UCSD-AML1 (cell line): ENCODE results near the gene AATF.

Experiments
- DNase-seq: peaks from one replicate; lab custom pipeline; 2025; ENCODE audit not compliant: unreplicated experiment; lab: John Stamatoyannopoulos, UW

The AATF gene, protein sequence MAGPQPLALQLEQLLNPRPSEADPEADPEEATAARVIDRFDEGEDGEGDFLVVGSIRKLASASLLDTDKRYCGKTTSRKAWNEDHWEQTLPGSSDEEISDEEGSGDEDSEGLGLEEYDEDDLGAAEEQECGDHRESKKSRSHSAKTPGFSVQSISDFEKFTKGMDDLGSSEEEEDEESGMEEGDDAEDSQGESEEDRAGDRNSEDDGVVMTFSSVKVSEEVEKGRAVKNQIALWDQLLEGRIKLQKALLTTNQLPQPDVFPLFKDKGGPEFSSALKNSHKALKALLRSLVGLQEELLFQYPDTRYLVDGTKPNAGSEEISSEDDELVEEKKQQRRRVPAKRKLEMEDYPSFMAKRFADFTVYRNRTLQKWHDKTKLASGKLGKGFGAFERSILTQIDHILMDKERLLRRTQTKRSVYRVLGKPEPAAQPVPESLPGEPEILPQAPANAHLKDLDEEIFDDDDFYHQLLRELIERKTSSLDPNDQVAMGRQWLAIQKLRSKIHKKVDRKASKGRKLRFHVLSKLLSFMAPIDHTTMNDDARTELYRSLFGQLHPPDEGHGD

DNA sequence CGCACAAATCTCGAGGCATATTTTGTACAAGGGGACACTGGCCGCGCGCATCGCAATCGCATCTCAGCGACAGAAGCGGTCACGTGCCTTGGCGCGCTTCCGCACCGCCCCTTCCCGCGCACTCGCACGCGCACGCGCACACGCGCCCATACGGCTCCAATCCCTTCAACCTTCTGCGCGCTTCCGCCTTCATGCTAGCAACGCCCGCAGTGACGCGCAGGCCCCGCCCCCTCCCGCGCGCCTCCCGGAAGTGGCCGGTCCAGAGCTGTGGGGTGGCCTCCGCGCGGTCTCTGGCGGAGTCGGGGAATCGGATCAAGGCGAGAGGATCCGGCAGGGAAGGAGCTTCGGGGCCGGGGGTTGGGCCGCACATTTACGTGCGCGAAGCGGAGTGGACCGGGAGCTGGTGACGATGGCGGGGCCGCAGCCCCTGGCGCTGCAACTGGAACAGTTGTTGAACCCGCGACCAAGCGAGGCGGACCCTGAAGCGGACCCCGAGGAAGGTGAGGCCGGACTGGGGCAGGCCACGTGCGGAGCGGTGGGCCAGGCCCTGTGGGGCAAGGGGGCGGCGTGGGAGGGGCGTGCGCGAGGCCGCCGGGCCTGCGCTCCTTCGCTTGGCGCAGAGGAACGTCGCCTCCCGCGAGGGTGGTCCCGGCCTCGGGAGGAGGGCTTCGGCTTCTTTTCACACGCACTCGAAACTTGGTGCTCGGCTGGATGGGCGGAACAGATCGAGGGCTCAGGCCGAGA, at the start of gene AATF:
Gene AATF (plus strand): TSS at position 238 of the 744 bp plus-strand sequence. CDS start 172 bp downstream, at position 410.
- DNase-seq = peak; percentile 98

DNA sequence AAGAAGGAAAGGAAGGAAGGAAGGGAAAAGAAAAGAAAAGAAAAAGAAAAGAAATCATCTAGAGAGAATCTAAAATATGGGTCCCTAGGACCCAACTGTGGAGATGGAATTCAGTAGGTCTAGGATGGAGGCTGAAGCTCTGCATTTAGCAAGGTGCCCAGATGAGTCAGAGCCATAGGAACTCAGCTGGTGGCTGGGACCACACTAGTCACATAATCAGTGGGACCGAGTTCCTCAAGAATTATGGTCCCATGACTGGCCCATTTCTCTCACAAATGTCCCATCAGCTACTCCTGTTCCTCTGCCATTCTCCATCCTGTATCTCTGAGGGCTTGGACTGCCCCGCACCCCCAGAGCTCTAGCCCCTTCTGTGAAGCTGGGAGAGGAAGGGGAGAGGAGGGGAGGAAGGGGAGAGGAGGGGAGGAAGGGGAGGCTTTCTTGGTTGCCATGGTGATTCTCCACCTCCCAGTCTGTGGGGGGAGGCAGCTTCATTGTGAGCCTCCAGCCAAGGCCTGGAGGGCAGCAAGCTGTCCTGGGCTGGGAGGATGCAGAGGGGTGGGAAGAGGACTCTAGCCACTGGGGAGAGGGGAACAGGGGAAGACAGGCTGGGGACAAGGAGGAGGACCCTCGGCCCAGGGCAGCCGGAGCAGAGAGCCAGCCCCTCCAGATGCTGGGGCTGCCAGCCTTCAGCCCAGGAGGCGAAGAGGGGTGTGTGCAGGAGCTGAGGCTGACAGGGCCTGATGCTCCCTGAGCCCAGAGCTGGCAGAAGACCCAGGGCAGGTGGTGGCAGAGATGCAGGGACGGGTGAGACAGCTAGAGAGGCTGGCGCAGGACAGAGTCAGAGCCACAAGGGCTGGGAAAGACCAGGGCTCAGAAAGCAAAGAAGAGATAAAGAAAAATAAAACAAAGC, 49.2 kb upstream of the AATF start:
- DNase-seq = no peak

DNA sequence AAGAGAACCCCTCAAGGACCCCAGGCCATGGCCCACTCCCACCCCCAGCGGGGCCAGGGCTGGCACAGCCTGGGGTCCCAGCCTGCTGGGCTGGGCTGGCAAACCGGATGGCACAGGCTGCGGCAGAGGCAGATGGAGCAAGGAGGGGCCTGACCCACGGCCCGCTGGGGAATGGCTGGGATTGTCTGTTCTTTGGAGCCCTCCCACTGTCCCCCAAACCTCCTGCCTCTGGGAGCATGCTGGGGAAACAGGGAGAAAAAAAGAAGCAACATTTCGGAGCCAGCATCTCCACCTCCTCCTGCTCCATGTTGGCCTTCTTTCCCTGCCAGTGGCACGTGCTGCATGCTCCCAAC, 48.6 kb upstream of the AATF start:
- no peak for DNase-seq

DNA sequence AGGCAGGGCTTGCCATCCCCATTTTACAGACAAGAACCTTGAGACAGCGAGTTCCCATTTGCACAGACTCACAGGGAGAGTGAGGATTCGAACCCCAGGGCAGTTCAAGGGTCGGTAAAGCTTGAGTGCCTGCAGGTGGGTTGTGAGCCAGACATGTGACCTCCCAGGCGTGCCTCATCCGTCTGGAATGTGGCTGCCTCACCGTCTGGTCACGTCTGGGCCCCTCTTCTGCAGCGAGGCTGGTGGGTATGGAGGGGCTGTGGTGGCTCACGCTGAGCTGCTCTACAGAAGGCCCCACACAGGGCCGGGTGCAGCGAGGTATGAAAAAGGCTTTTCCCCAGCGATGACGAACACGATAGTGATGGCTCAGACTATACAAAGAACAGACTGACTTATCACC, 47.2 kb upstream of the AATF start:
- DNase-seq = no peak

DNA sequence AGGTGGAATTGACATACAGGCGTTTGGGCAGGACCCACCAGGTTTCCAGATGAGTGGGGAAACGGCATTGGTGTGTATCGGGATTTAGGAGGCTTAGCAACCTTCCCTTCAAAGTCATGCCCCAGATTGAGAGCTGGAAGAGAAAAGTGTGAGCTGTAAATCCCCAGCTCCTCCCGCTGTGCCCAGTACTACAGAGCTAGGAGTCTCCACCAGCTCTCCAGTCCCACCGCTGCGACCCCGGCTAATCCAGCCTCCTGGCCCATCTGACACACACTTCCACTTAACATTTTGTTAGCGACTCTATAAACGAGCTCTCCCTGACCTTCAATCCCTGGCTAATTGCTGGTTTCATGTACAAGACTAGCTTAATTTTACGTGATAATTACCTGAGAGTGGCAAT, 41.3 kb upstream of the AATF start:
- no peak for DNase-seq

DNA sequence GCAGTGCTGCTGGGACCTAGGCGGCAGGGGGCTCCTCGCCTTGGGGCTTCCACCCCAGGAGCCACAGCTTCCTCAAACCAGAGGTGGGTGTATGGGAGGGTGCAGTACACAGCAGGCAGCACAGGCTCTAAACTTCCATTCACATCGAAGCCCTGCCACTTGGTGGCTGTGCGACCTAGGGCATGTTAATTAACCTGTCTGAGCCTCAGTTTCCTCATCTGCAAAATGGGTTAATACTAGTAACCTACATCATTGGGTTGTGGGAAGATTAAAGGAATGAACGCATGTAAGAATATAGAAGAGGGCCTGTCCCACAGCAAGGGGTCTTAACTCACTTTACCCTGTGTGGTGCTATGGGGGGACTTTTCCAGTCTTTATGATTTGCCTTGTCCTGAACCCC, 38.2 kb upstream of the AATF start:
- DNase-seq = no peak

DNA sequence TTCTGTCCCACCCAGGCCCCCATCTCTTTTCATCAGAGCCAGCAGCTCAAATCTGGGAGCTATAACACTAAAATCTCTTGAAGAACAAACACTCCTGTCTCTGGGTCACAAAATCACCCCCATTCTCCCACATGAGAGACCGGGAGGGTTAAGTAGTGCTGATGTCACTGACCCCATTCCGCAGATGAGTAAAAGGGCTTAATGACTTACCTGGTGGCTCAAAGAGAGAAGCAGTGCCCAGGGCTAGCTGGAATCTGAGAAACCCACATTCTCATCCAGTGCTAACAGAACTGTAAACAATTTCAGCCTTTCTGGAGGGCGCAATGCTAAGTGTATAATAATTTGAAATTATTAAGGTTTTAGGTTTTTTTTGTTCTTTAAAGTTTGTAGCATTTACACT, 37.8 kb upstream of the AATF start:
- no peak for DNase-seq

DNA sequence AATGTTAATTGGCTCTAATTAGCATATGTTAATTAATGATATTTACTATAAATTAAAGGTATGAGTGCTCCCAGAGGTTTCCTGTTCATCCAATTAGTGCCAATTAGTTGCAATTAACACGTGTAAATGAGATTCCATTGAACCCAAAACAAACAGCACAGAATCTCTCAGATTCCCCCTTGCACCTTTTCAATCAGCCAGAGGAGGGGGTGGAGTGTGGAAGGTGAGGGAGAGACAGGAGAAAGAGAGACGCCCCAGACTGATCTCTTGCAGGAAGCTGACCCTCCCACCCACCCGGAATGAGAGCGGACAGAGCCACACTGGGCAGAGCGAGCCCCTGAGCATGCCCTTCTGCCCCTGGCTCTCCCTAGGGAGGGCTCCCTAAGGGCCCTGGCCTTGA, 35.6 kb upstream of the AATF start:
- no peak for DNase-seq

DNA sequence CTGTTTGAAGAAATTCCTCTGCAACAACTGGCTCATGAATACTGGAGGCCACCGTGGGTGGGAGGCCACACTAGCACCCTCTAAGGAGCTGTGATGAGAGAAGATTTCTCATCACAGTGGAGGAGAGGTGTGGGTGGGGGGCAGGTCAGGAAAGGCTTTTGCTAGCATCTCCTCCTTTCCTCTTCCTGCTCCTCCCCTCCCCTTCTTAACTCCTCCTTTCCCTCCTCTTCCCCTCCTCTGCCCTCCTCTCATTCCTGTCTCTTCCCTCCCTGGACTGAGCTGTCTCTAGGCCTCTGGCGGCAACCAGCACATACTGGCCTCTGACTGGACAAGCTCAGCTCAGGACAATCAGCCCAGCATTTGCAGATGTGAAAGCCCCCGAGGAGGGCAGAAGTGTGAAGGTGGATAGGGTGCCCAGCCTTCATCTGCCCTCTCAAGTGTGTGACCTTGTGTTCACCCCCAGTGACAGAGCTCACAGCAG, 30.5 kb upstream of the AATF start:
- no peak for DNase-seq

DNA sequence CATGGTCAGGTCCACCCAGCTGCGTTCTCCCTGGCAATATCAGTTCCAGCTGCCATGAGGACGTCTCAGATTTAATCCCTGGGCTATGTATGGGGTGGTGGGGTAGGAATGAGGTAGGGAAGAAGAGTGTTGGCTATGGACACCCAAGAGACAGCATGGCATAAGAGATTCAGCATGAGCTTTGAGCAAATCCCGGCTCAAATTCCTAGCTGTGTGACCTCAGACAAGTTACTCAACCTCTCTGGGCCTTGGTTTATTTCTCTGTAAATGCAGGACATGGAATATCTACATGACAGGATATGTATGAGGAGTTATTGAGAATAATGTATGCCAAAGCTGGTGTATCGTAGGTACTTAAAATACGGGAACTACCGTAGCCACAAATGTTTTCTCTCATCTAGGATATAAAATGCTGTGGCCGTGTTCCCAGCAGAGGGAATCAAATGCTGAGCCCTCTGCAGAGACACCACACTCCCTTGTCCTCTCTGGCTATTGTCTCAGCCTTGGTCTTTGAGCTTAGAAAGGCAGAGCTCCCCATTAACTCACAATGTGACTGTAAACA, 29.3 kb upstream of the AATF start:
- no peak for DNase-seq

DNA sequence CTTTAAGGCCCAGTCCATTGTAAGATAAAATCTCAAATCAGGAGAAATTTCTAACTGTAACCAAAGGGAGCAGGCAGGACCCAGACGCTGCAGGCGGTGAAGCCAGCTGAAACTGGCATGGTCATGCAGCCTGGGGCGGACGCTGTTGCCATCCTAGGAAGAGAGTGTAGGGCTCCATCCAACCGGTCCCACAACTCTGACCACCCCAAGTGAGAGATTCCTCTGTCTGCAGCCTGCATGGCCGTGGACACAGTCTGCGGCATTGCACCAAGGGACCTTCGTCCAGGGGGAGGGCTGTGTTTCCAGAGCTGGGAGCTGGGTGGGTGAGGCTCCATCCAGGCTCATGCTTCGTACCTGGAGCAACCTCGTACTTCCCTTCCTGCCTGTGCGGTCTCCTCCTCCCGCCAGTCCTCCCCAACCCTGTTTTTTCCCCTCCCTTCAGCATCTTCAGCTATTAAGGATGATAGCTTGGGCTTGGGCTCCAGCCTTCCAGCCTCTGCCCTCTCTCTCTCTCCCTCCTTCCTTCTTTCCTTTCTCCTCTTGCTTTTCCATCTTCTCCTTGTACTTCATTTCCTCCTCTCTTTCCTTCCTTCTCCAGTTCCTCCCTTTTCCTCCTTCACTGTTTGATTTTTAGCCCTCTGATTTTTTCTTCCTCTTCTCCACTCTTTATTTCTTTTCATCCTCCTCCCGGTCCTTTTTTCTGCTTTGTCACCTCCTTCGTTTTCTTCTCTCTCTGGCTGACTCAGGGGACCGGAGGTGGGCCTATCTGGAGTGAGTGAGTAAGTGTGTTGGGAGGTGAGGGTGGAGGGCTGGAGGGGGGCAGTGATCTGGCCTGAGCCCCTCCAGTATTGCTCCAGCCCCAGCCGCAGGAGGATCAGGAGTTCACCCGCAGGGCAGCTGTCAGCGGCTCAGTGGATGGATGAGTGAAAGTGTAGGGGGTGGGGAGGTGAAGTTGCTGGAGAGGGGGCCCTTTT, 28.4 kb upstream of the AATF start:
- DNase-seq = no peak

DNA sequence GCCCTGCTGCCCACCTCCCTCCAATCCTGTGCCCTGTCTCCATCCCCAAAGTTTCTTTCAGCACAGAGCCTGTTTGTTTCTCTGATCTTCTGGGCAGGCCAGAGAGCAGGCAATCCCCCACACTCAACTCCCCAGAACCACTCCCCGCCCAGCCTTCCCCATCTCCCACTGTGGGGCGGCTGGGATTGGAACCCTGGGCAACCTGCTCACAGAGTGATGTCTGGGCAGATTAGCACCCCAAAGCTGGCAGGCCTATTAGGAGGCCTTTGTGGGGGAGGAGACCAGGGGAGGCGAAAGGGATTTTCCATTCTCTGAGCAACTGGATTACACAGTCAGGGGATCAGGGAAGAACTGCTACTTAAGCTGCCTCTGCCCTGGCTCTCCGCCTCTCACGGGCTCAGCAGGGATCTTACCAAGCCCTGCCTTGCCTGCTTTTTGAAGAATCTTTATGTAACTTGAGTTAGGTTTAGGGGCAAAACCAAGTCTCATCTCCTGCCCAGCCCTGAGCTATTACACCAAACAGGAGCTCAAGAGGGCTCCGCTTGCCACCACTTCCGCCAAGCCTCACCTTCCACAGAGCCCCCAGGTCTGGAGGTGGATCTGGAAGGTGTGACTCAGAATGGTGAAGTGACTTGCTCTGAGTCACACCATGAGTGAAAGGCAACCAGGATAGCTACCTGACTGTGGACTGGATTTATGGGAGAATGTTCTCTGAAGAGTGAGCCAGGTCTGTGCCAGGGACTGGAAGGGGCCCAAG, 27.5 kb upstream of the AATF start:
- no peak for DNase-seq

DNA sequence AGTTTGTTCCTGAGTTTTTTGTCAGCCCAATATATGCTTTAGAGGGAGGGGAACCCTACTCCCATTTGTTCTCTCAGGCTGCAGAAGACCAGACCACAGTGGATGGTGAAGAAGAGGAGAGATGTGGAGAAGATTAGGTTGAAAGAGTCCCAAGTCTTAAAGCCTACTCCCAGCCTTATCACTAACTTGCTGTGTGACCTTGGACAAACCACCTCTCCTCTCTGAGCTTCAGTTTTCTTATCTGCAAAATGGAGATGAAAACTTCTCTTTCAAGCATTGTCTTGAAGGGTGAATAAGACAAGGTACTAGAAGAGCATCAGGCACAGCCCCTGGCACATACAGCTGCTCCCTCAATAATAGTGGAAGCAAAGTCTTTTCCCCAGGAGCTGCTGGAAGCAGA, 26.6 kb upstream of the AATF start:
- DNase-seq = no peak

DNA sequence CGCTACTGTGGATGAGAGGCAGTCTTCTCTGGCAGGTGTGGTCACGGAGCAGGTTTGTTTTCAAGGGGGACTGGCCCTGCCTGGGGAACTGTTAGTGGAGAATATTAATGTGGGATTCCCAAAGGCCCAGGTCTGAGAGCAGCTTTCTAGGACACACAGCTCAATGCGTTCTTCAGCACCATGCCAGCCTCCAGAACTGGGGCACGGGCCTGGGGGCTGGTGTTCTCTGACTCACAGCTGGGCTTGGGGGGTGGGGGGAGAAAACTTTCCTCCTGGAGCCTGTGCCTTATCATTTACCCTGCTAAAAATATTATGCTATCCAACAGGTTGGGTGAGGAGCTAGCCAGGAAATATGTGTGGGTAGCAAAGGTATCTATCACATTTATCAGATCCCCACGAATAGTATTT, 24.9 kb upstream of the AATF start:
- DNase-seq = no peak

DNA sequence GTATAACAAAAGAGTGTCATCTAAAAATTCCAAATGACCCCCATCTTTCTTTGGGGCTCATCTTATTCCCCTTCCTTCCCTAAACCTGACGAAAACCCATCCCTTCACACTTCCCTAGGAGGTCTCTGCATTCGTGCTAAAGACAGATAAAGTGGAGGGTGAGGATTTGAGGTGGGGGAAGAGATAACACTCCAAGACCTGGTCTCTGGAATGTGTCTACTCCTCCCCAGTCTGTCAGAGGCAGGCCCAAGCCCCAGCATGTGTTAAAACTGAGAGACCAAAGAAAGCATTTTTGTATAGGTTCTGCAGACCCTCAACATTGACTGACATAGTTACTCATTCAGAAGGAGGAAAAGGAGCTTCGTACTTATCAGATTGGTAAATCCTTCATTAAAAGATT, 22.5 kb upstream of the AATF start:
- no peak for DNase-seq

DNA sequence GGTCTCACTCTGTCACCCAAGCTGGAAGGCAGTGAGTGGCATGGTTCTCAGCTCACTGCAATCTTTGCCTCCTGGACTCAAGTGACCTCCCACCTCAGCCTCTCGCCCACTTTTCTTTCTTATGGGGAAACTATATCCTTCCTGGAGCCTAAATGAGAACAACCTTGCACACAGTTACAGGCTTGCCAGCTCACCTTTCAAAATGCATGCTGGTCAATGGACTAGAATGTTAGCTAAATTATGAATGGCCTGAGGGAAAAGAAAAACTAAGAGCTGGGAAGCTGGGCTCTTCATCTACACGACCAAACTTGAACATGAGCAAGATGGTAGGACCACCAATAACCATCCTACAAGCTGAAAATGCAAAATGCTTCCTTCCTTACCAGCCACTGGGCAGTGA, 22.1 kb upstream of the AATF start:
- DNase-seq = no peak

DNA sequence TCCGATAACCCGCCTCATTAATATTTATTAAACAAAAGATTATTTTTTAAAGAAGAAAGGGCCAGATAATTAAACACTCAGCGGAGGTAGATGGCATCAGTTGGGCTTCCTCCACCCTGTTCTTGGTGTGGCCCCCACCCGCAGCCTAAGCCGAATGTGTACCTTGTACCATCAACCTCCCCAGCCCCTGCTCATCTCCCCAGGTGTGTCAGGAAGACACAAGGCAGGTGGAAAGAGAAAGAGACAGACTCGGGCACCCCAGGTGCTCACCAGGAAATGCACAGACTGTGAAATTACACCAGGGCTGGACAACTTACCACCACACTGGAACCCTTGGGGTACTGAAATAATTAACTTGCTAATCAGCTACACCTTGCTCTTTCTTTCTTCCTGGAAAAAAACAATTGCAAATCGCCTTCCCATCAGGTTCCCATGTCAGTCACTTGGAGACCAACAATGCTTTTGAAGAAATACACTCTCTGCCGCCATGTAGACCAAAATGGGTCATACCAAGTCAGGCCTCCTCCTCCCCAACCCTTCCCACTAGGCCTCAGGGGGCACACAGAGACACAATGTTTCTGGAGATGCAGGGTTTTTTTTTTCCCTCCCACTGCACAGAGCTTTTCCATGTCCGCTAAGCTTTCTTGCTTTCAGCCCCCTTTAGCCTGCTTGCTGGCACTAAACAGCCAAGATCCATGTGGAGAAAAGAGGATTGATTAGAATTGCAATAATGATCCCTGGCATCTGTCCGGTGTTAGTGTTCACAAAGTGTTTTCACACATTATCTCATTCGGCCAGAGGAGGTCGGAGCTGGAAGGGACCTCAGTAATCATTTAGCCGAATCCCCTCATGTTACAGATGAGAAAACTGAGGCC, 20.0 kb upstream of the AATF start:
- no peak for DNase-seq
